ENCODE measurements around the gene ANKRD13D. TPM values are rescaled to one million over a fixed set of nuclear protein-coding genes. Genes with fewer than 3 reads are reported as not detected.
"Not testable (repeated sequence)": the region's sequence is repeated elsewhere in the genome, so short reads cannot be mapped to it uniquely, and the experiment has no call there.

ANKRD13D gene
- total RNA-seq, 1 donor from 2014 or later = 69.7 TPM

GRCh38 chr11:67311051-67311555 lies 22.0 kb downstream of the ANKRD13D start:
- peak; percentile 3 for ATAC-seq
- intact Hi-C loops (cut with DNase I) = no loop called here
- peak; percentile 50 for DNase-seq (ENCODE audit: low spot score)

- no peak for DNase-seq (ENCODE audit: low spot score)
- intact Hi-C loops (cut with DNase I) = no loop called here
- no peak for ATAC-seq
Measured at GRCh38 chr11:67311556-67312082, 22.5 kb downstream of the ANKRD13D start.

GRCh38 chr11:67312187-67313021 lies 23.3 kb downstream of the ANKRD13D start:
- DNase-seq (ENCODE audit: low spot score) = no peak
- ATAC-seq = no peak
- intact Hi-C loops (cut with DNase I) = no loop called here

- DNase-seq (ENCODE audit: low spot score) = no peak
- ATAC-seq = no peak
- intact Hi-C loops (cut with DNase I) = no loop called here
Measured at GRCh38 chr11:67313125-67313890, 24.2 kb downstream of the ANKRD13D start.

GRCh38 chr11:67314218-67314617 lies 25.1 kb downstream of the ANKRD13D start:
- DNase-seq (ENCODE audit: low spot score) = no peak
- intact Hi-C loops (cut with DNase I) = no loop called here
- ATAC-seq = no peak

- intact Hi-C loops (cut with DNase I) = no loop called here
- ATAC-seq (no peak), DNase-seq (ENCODE audit: low spot score) (no peak)
Measured at GRCh38 chr11:67315325-67315909, 26.3 kb downstream of the ANKRD13D start.

- no peak for ATAC-seq
- intact Hi-C loops (cut with DNase I) = loop anchor here (2.0 kb wide), 1 partner anchor 50 kb away; the partner anchor contains the start of gene GRK2
Measured at GRCh38 chr11:67316882-67317204, 27.7 kb downstream of the ANKRD13D start.

GRCh38 chr11:67317205-67317887 lies 28.2 kb downstream of the ANKRD13D start:
- ATAC-seq (peak; percentile 97), DNase-seq (ENCODE audit: low spot score) (peak; percentile 99)
- intact Hi-C loops (cut with DNase I) = loop anchor here (2.0 kb wide), 1 partner anchor 51 kb away; the partner anchor contains the start of gene GRK2

More at GRCh38 chr11:67316882-67317204, 27.7 kb downstream of the ANKRD13D start:
- no peak for DNase-seq (ENCODE audit: low spot score)

GRCh38 chr11:67317888-67318555 lies 28.9 kb downstream of the ANKRD13D start:
- DNase-seq (ENCODE audit: low spot score) (no peak), ATAC-seq (no peak)
- intact Hi-C loops (cut with DNase I) = loop anchor here (2.0 kb wide), 1 partner anchor 51 kb away; the partner anchor contains the start of gene GRK2

GRCh38 chr11:67318876-67319275 lies 29.8 kb downstream of the ANKRD13D start:
- ATAC-seq; DNase-seq (ENCODE audit: low spot score); intact Hi-C loops (cut with DNase I): not testable (repeated sequence)

GRCh38 chr11:67320011-67320410 lies 30.9 kb downstream of the ANKRD13D start:
- no peak for DNase-seq (ENCODE audit: low spot score)
- no peak for ATAC-seq
- intact Hi-C loops (cut with DNase I) = loop anchor here (10.0 kb wide), 1 partner anchor 195 kb away; no protein-coding TSS in a partner anchor

GRCh38 chr11:67320691-67321090 lies 31.6 kb downstream of the ANKRD13D start:
- no peak for DNase-seq (ENCODE audit: low spot score)
- intact Hi-C loops (cut with DNase I) = loop anchor here (10.0 kb wide), 1 partner anchor 196 kb away; no protein-coding TSS in a partner anchor
- ATAC-seq = no peak

- no peak for DNase-seq (ENCODE audit: low spot score)
- ATAC-seq = no peak
- intact Hi-C loops (cut with DNase I) = loop anchor here (10.0 kb wide), 1 partner anchor 197 kb away; no protein-coding TSS in a partner anchor
Measured at GRCh38 chr11:67321313-67321871, 32.3 kb downstream of the ANKRD13D start.

- intact Hi-C loops (cut with DNase I) = loop anchor here (10.0 kb wide), 1 partner anchor 197 kb away; no protein-coding TSS in a partner anchor
- DNase-seq (ENCODE audit: low spot score) = no peak
- no peak for ATAC-seq
Measured at GRCh38 chr11:67322049-67322448, 32.9 kb downstream of the ANKRD13D start.

- ATAC-seq (no peak), DNase-seq (ENCODE audit: low spot score) (no peak)
- intact Hi-C loops (cut with DNase I) = loop anchor here (10.0 kb wide), 1 partner anchor 199 kb away; no protein-coding TSS in a partner anchor
Measured at GRCh38 chr11:67323526-67323925, 34.4 kb downstream of the ANKRD13D start.

- no peak for ATAC-seq
- intact Hi-C loops (cut with DNase I) = no loop called here
- no peak for DNase-seq (ENCODE audit: low spot score)
Measured at GRCh38 chr11:67332081-67332691, 43.1 kb downstream of the ANKRD13D start.

GRCh38 chr11:67337257-67337656 lies 48.2 kb downstream of the ANKRD13D start:
- intact Hi-C loops (cut with DNase I) = no loop called here
- no peak for DNase-seq (ENCODE audit: low spot score)
- ATAC-seq = no peak

Measured in sciatic nerve (tissue), 2 donors.